Trophoblast cell (in vitro differentiated cells and primary cell): Measurements from ENCODE around the gene MTLN.
"Not testable (repeated sequence)": the region's sequence is repeated elsewhere in the genome, so short reads cannot be mapped to it uniquely, and the experiment has no call there.

Experiments used
- DNase-seq, 2 donors: peaks; one replicate each; pipeline ENCODE4 v3.0.0-alpha.2; 2016
- H2AFZ ChIP-seq: 2 replicates; pipeline ENCODE4 v1.6.1; 2013; ENCODE audit warnings: low read length, moderate library complexity, mild to moderate bottlenecking; ENCODE audit not compliant: insufficient read depth, poor library complexity
- H2AK5ac ChIP-seq: 2 replicates; pipeline ENCODE4 v1.6.1; 2013; ENCODE audit warnings: mild to moderate bottlenecking, low read length
- H2BK120ac ChIP-seq: 2 replicates; pipeline ENCODE4 v1.6.1; 2013; ENCODE audit warnings: low read length, mild to moderate bottlenecking, moderate library complexity; ENCODE audit not compliant: insufficient read depth, poor library complexity
- H2BK12ac ChIP-seq: 2 replicates; pipeline ENCODE4 v1.6.1; 2013; ENCODE audit warnings: mild to moderate bottlenecking, low read length, moderate library complexity
- H2BK5ac ChIP-seq: 2 replicates; pipeline ENCODE4 v1.6.1; 2013; ENCODE audit warnings: low read length, low read depth, moderate library complexity, mild to moderate bottlenecking; ENCODE audit not compliant: poor library complexity
- H3K14ac ChIP-seq: 2 replicates; pipeline ENCODE4 v1.6.1; 2013; ENCODE audit warnings: mild to moderate bottlenecking, low read length
- H3K18ac ChIP-seq: 2 replicates; pipeline ENCODE4 v1.6.1; 2013; ENCODE audit warnings: mild to moderate bottlenecking, low read length
- H3K23ac ChIP-seq: 2 replicates; pipeline ENCODE4 v1.6.1; 2013; ENCODE audit warnings: low read length
- H3K27ac ChIP-seq: 2 replicates; pipeline ENCODE4 v1.5.1; 2013; ENCODE audit warnings: low read depth, mild to moderate bottlenecking, inconsistent platforms, low read length, moderate library complexity
- H3K27me3 ChIP-seq: 2 replicates; pipeline ENCODE4 v1.6.1; 2013; ENCODE audit warnings: inconsistent platforms, mild to moderate bottlenecking, low read length, moderate library complexity; ENCODE audit not compliant: insufficient read depth
- H3K36me3 ChIP-seq, 2 experiments: 1 replicate in 1 of 2; 2 replicates in 1 of 2; pipeline ENCODE4 v1.6.1; 2013; ENCODE audit warnings: low read length in 2 of 2, mild to moderate bottlenecking in 2 of 2, moderate library complexity in 1 of 2; ENCODE audit not compliant: insufficient read depth in 2 of 2, control insufficient read depth in 1 of 2
- H3K4ac ChIP-seq: 2 replicates; pipeline ENCODE4 v1.6.1; 2013; ENCODE audit warnings: low read depth, mild to moderate bottlenecking, low read length, moderate library complexity
- H3K4me1 ChIP-seq, 2 experiments: 1 replicate in 1 of 2; 2 replicates in 1 of 2; pipeline ENCODE4 v1.6.1; 2013; ENCODE audit warnings: low read length in 2 of 2, mild to moderate bottlenecking in 2 of 2, moderate library complexity in 1 of 2; ENCODE audit not compliant: insufficient read depth in 2 of 2, control insufficient read depth in 1 of 2
- H3K4me2 ChIP-seq: 2 replicates; pipeline ENCODE4 v1.6.1; 2013; ENCODE audit warnings: inconsistent platforms, mild to moderate bottlenecking, low read length, moderate library complexity
- H3K4me3 ChIP-seq: 2 replicates; pipeline ENCODE4 v1.5.1; 2013; ENCODE audit warnings: mild to moderate bottlenecking, low read depth, low read length, inconsistent platforms
- H3K79me1 ChIP-seq: one replicate; pipeline ENCODE4 v1.6.1; 2013; ENCODE audit warnings: low read length
- H3K79me2 ChIP-seq: 2 replicates; pipeline ENCODE4 v1.6.1; 2013; ENCODE audit warnings: low read length, mild to moderate bottlenecking; ENCODE audit not compliant: control insufficient read depth, insufficient read depth, poor library complexity
- H3K9ac ChIP-seq: 2 replicates; pipeline ENCODE4 v1.6.1; 2013; ENCODE audit warnings: mild to moderate bottlenecking, low read length
- H3K9me3 ChIP-seq: 2 replicates; pipeline ENCODE4 v1.6.1; 2013; ENCODE audit warnings: low read depth, mild to moderate bottlenecking, control low read depth, inconsistent platforms, low read length; ENCODE audit not compliant: insufficient read depth
- H4K12ac ChIP-seq: 2 replicates; pipeline ENCODE4 v1.6.1; 2013; ENCODE audit warnings: low read depth, mild to moderate bottlenecking, low read length, moderate library complexity
- H4K8ac ChIP-seq: 2 replicates; pipeline ENCODE4 v1.6.1; 2013; ENCODE audit warnings: low read depth, mild to moderate bottlenecking, low read length, moderate library complexity
- H4K91ac ChIP-seq: one replicate; pipeline ENCODE4 v1.6.1; 2013; ENCODE audit warnings: low read depth, mild to moderate bottlenecking, low read length, moderate library complexity
- WGBS: extraction: QIAGEN DNeasy Blood & Tissue Kit; methylation state at CpG from one replicate; pipeline ENCODE4 v1.1.7; 2013; ENCODE audit warnings: missing lambda C conversion rate; ENCODE audit not compliant: insufficient read length, insufficient coverage; ENCODE audit errors: extremely low coverage; 5-methylcytosine and 5-hydroxymethylcytosine counted together

Gene MTLN

GRCh38 chr2:110197452-110197851 is 14.9 kb downstream of the MTLN start:
- no peak for DNase-seq
- H2AFZ ChIP-seq = no peak overlapping the region
- H3K4me2 ChIP-seq = no peak overlapping the region
- H2BK12ac ChIP-seq = no peak overlapping the region
- no peak overlapping the region for H3K27ac ChIP-seq
- H3K79me1 ChIP-seq = no peaks in the 10 kb centered on the region
- no peaks in the 10 kb centered on the region for H3K9me3 ChIP-seq
- no peak overlapping the region for H4K12ac ChIP-seq
- no peak overlapping the region for H3K4ac ChIP-seq
- no peak overlapping the region for H2BK120ac ChIP-seq
- H4K8ac ChIP-seq = no peak overlapping the region
- H4K91ac ChIP-seq = no peak overlapping the region
- H3K9ac ChIP-seq = no peak overlapping the region
- H3K79me2 ChIP-seq = no peaks in the 10 kb centered on the region
- no peak overlapping the region for H3K18ac ChIP-seq
- H3K36me3 ChIP-seq = no peaks in the 10 kb centered on the region
- WGBS = no CpG with 5 or more reads among the region's 4 CpGs
- no peak overlapping the region for H3K23ac ChIP-seq
- no peak overlapping the region for H3K14ac ChIP-seq
- H3K27me3 ChIP-seq = no peaks in the 10 kb centered on the region
- H2AK5ac ChIP-seq = no peak overlapping the region
- no peak overlapping the region for H3K4me3 ChIP-seq
- no peak overlapping the region for H2BK5ac ChIP-seq
- no peaks in the 10 kb centered on the region for H3K4me1 ChIP-seq

GRCh38 chr2:110190169-110190568 is 22.2 kb downstream of the MTLN start:
- H3K9ac ChIP-seq, H2BK5ac ChIP-seq, H3K4me1 ChIP-seq, H3K79me2 ChIP-seq, H3K4me2 ChIP-seq, H2BK120ac ChIP-seq, H3K79me1 ChIP-seq, H3K4me3 ChIP-seq, H3K36me3 ChIP-seq, DNase-seq, H4K12ac ChIP-seq, H3K23ac ChIP-seq, H3K4ac ChIP-seq, H2AK5ac ChIP-seq, H2BK12ac ChIP-seq, H3K9me3 ChIP-seq, H4K8ac ChIP-seq, H2AFZ ChIP-seq, H3K14ac ChIP-seq, H4K91ac ChIP-seq, H3K27ac ChIP-seq, H3K18ac ChIP-seq, H3K27me3 ChIP-seq: not testable (repeated sequence)
- no CpG with 5 or more reads among the region's 23 CpGs for WGBS

GRCh38 chr2:110182449-110182848 is 29.9 kb downstream of the MTLN start:
- WGBS = no CpG with 5 or more reads among the region's 2 CpGs
- H3K9me3 ChIP-seq = peaks cover 15% of the 10 kb centered on the region

GRCh38 chr2:110180036-110180435 is 32.3 kb downstream of the MTLN start:
- no peak overlapping the region for H3K4ac ChIP-seq
- H3K9me3 ChIP-seq = peaks cover 13% of the 10 kb centered on the region
- H2BK120ac ChIP-seq = no peak overlapping the region
- no peak overlapping the region for H3K27ac ChIP-seq
- H4K91ac ChIP-seq = no peak overlapping the region
- H3K27me3 ChIP-seq = no peaks in the 10 kb centered on the region
- no peak overlapping the region for H3K14ac ChIP-seq
- H3K79me1 ChIP-seq = no peaks in the 10 kb centered on the region
- H2BK12ac ChIP-seq = no peak overlapping the region
- H3K4me3 ChIP-seq = no peak overlapping the region
- no peaks in the 10 kb centered on the region for H3K36me3 ChIP-seq
- no peak overlapping the region for H3K23ac ChIP-seq
- DNase-seq = no peak
- no peak overlapping the region for H2AK5ac ChIP-seq
- H3K79me2 ChIP-seq = no peaks in the 10 kb centered on the region
- no peak overlapping the region for H3K18ac ChIP-seq
- H4K8ac ChIP-seq = no peak overlapping the region
- H3K4me1 ChIP-seq = no peaks in the 10 kb centered on the region
- no peak overlapping the region for H2AFZ ChIP-seq
- H2BK5ac ChIP-seq = no peak overlapping the region
- no peak overlapping the region for H3K9ac ChIP-seq
- no peak overlapping the region for H4K12ac ChIP-seq
- H3K4me2 ChIP-seq = no peak overlapping the region

More at GRCh38 chr2:110182449-110182848, 29.9 kb downstream of the MTLN start:
- no peak overlapping the region for H3K4me3 ChIP-seq
- H3K14ac ChIP-seq = no peak overlapping the region
- no peaks in the 10 kb centered on the region for H3K79me1 ChIP-seq
- no peak overlapping the region for H4K12ac ChIP-seq
- no peak overlapping the region for H3K4me2 ChIP-seq
- H3K36me3 ChIP-seq = no peaks in the 10 kb centered on the region
- no peak for DNase-seq
- no peak overlapping the region for H4K91ac ChIP-seq
- no peak overlapping the region for H2BK120ac ChIP-seq
- no peak overlapping the region for H3K18ac ChIP-seq
- no peak overlapping the region for H3K9ac ChIP-seq
- H2AK5ac ChIP-seq = no peak overlapping the region
- H2BK5ac ChIP-seq = no peak overlapping the region
- no peaks in the 10 kb centered on the region for H3K27me3 ChIP-seq
- no peaks in the 10 kb centered on the region for H3K79me2 ChIP-seq
- no peak overlapping the region for H4K8ac ChIP-seq
- H3K4ac ChIP-seq = no peak overlapping the region
- H3K23ac ChIP-seq = no peak overlapping the region
- H2BK12ac ChIP-seq = no peak overlapping the region
- no peak overlapping the region for H3K27ac ChIP-seq
- H3K4me1 ChIP-seq = no peaks in the 10 kb centered on the region
- H2AFZ ChIP-seq = no peak overlapping the region
